ENCODE results near the gene FRAT2. TPM values are rescaled to one million over a fixed set of nuclear protein-coding genes. Genes with fewer than 3 reads are reported as not detected.
A peak's percentile ranks its signal among the peaks of the same experiment; 100 is the strongest.
"Not testable (repeated sequence)": the region's sequence is repeated elsewhere in the genome, so short reads cannot be mapped to it uniquely, and the experiment has no call there.

The FRAT2 gene
- total RNA-seq, 1 donor, result 15.6 TPM

DNA sequence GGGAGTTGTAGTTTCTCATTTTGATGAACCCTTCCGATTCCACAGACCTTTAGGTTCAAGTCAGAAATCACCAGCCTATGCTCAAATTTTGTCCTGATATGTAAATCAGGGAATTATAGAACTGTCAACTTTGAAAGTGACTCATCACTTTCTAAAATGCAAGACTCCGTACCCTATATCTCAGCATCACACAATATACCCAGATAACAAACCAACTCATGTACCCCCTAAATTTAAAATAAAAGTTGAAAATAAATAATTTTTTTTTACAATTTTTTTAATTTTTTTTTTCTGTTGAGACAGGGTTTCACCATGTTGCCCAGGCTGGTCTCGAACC is 41.7 kb downstream of the FRAT2 start:
- no peak for DNase-seq (ENCODE audit: low read depth in 2 of 3, low spot score in 2 of 3)

DNA sequence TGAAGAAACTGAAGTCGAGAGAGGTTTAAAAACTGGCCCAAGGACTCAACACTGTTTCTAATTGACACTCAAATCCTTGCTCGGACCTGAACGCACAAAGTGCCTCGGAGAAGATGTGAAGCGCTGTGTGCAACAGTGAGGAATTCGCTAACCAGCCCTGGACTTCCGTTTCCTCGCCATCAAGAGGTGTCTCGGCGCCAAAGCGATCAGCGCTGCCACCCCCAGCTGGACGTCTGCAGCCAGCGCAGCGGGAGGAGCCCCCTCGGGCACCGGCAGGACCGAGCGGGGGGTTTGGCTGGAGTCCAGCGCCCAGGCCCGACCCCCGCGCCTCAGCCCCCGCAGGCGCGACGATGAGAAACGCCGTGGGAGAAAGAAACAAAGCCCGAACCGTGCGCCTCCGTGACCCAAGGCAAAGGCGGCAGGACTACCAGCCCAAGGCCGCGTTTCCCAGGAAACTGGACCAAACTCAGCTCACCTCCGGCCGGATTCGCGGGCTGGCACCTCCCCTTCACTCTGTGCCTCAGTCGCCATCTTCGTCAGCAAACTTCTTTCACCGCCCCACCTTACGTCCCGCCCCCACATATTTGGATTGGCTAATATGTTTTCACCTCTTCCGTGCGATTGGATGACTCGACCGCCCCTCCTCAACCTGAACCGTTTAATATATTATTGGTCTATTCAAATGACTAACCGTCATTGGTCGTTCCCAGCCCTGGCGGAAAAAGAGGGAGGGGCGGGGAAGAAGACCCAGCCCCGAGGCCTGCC is 42.2 kb downstream of the FRAT2 start, which contains the start of gene ARHGAP19:
ARHGAP19 (minus strand) TSS at position 541 of the 765 bp plus-strand sequence; CDS start at position 531, 10 bp downstream.
- peak; percentile 75 to 99 (median 97) for DNase-seq (ENCODE audit: low read depth in 2 of 3, low spot score in 2 of 3)

DNA sequence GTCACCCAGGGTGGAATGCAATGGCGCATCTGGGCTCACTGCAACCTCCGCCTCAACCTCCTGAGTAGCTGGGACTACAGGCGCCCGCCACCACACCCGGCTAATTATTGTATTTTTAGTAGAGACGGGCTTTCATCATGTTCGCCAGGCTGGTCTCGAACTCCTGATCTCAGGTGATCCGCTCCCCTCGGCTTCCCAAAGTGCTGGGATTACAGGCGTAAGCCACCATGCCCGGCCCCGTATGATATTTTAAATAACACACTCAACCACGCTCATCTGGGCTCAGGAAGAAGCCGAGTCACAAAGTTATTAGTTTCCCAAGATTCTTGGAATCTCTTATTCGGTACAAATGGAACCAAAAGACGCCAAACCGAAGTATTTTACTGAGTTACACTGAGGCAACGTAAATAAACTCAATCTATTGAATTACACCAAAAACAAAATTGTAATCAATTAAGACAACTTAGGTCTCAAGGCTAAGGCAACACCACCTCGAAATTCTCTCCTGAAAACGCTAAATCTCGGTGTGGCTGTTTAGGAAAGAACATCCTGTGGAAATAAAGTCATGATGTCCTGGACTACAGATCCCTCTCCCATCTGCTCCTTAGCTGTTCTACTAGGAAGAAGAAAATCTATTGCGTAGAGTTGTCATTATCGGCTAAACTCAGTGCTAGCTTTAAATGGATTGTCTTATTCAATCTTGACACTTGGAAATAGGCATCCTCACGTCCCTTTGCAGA is 43.0 kb downstream of the FRAT2 start:
- DNase-seq (ENCODE audit: low read depth in 2 of 3, low spot score in 2 of 3), result no peak

DNA sequence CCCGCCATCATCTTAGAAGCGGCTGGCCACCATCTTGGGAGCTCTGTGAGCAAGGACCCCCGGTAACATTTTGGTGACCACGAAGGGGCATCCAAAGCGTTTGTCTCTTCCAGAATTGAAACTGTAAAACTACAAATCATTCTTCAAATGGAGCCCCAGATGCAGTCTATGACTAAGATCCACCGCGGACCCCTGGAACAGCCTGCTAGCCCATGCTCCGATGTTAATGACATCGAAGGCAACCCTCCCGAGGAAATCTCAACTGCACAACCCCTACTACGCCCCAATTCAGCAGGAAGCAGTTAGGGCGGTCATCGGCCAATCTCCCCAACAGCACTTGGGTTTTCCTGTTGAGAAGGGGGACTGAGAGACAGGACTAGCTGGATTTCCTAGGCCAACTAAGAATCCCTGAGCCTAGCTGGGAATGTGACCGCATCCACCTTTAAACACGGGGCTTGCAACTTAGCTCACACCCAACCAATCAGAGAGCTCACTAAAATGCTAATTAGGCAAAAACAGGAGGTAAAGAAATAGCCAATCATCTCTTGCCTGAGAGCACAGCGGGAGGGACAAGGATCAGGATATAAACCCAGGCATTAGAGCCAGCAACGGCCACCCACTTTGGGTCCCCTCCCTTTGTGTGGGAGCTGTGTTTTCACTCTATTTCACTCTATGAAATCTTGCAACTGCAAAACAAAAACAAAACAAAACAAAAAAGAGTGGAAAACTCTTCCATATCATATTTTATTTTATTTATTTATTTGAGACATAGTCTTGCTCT is 43.8 kb downstream of the FRAT2 start:
- DNase-seq (ENCODE audit: low read depth in 2 of 3, low spot score in 2 of 3), result not testable (repeated sequence)

DNA sequence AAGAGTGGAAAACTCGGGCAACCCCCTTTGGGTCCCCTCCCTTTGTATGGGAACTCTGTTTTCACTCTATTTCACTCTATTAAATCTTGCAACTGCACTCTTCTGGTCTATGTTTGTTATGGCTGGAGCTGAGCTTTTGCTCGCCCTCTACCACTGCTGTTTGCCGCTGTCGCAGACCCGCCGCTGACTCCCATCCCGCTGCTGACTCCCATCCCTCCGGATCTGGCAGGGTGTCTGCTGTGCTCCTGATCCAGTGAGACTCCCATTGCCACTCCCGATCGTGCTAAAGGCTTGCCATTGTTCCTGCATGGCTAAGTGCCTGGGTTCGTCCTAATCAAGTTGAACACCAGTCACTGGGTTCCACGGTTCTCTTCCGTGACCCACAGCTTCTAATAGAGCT is 44.5 kb downstream of the FRAT2 start:
- not testable (repeated sequence) for DNase-seq (ENCODE audit: low read depth in 2 of 3, low spot score in 2 of 3)

Small RNA genes within 50 kb of the gene (small RNA-seq; reads per million reads assigned to genes)
- not detected for gene RF00017

Other genes with a start within 250 kb of the FRAT2 start
- under 0.01 TPM for gene SLIT1, start 148.8 kb downstream of the FRAT2 start, total RNA-seq
- 3.8 TPM for gene ARHGAP19, start 42.1 kb downstream of the FRAT2 start, total RNA-seq
- 11.0 TPM for gene FRAT1, start 15.5 kb downstream of the FRAT2 start, total RNA-seq
- 42.3 TPM for gene RRP12, start 66.6 kb upstream of the FRAT2 start, total RNA-seq
- gene PGAM1, start 91.5 kb upstream of the FRAT2 start, total RNA-seq, result 117 TPM
- 33.7 TPM for gene EXOSC1, start 111.3 kb upstream of the FRAT2 start, total RNA-seq
- 52.5 TPM for gene ZDHHC16, start 111.4 kb upstream of the FRAT2 start, total RNA-seq
- gene MMS19, start 163.7 kb upstream of the FRAT2 start, total RNA-seq, result 71.1 TPM
- 4.6 TPM for gene UBTD1, start 164.2 kb upstream of the FRAT2 start, total RNA-seq
- not detected for gene ANKRD2, start 238.1 kb upstream of the FRAT2 start, total RNA-seq
- gene HOGA1, start 249.7 kb upstream of the FRAT2 start, total RNA-seq, result not detected